SK-N-SH treated with all-trans-retinoic acid at 6 μM for 48 hours (cell line): Measurements from ENCODE around the gene SPDL1.

Source experiments
- ARNTL ChIP-seq: fragments of 450-650 bp; formaldehyde crosslinking; IDR thresholded peaks from 2 replicates; pipeline ENCODE4 v1.5.0; 2020; ENCODE audit warnings: low read depth, mild to moderate bottlenecking, moderate library complexity, borderline replicate concordance
- PPARA ChIP-seq: fragments of 250-450 bp; sonication (Bioruptor Pico); IDR thresholded peaks from 2 replicates; pipeline ENCODE4 v1.5.0; 2020; ENCODE audit warnings: mild to moderate bottlenecking, borderline replicate concordance
- ZFP3 ChIP-seq: fragments of 250-450 bp; sonication (Bioruptor Pico); IDR thresholded peaks from 2 replicates; pipeline ENCODE4 v1.5.0; 2020; ENCODE audit warnings: mild to moderate bottlenecking, moderate library complexity
- ZNF565 ChIP-seq: fragments of 450-650 bp; formaldehyde crosslinking; conservative IDR thresholded peaks from 2 replicates; pipeline ENCODE4 v1.5.0; 2020; ENCODE audit warnings: low read depth, mild to moderate bottlenecking, moderate library complexity
- TF ChIP-seq, protein P1 (sequence below): fragments of 250-450 bp; sonication (Bioruptor Pico); IDR thresholded peaks from 2 replicates; pipeline ENCODE4 v1.5.0; 2020; ENCODE audit warnings: mild to moderate bottlenecking, moderate library complexity
- TF ChIP-seq, protein P2 (sequence below): fragments of 250-450 bp; sonication (Bioruptor Pico); IDR thresholded peaks from 2 replicates; pipeline ENCODE4 v1.8.0; 2020; ENCODE audit warnings: mild to moderate bottlenecking, moderate library complexity, borderline replicate concordance

DNA sequence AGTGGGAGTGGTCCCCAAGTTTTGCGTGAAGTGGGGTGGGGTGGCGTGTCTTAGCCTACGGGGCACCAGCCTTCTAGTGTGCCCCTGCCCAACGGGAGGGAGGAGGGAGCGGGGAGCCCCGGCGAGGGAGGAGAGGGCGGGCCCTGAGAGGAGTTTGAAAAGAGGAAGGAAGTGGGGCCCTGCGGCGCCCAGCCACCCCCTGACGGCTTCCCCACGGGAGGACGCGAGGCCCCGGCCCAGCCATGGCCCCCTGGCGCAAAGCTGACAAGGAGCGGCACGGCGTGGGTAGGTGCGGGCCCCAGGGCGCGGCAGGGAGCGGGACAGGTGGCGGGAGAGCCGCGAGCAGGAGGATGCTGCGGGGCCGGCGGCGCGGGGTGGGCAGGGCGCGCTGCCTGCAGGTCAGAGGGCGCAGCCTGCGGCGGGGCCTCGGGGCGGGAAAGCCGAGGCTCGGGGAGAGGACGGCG is 53.5 kb downstream of the SPDL1 start, which contains the start of gene DOCK2:
- TF ChIP-seq ZNF565 (CRISPR knock-in tag) = no peak
- TF ChIP-seq, protein P1, sequence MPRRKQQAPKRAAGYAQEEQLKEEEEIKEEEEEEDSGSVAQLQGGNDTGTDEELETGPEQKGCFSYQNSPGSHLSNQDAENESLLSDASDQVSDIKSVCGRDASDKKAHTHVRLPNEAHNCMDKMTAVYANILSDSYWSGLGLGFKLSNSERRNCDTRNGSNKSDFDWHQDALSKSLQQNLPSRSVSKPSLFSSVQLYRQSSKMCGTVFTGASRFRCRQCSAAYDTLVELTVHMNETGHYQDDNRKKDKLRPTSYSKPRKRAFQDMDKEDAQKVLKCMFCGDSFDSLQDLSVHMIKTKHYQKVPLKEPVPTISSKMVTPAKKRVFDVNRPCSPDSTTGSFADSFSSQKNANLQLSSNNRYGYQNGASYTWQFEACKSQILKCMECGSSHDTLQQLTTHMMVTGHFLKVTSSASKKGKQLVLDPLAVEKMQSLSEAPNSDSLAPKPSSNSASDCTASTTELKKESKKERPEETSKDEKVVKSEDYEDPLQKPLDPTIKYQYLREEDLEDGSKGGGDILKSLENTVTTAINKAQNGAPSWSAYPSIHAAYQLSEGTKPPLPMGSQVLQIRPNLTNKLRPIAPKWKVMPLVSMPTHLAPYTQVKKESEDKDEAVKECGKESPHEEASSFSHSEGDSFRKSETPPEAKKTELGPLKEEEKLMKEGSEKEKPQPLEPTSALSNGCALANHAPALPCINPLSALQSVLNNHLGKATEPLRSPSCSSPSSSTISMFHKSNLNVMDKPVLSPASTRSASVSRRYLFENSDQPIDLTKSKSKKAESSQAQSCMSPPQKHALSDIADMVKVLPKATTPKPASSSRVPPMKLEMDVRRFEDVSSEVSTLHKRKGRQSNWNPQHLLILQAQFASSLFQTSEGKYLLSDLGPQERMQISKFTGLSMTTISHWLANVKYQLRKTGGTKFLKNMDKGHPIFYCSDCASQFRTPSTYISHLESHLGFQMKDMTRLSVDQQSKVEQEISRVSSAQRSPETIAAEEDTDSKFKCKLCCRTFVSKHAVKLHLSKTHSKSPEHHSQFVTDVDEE (CRISPR knock-in tag) = no peak
- no peak for TF ChIP-seq PPARA (CRISPR knock-in tag)
- no peak for TF ChIP-seq ZFP3 (CRISPR knock-in tag)
- TF ChIP-seq, protein P2, sequence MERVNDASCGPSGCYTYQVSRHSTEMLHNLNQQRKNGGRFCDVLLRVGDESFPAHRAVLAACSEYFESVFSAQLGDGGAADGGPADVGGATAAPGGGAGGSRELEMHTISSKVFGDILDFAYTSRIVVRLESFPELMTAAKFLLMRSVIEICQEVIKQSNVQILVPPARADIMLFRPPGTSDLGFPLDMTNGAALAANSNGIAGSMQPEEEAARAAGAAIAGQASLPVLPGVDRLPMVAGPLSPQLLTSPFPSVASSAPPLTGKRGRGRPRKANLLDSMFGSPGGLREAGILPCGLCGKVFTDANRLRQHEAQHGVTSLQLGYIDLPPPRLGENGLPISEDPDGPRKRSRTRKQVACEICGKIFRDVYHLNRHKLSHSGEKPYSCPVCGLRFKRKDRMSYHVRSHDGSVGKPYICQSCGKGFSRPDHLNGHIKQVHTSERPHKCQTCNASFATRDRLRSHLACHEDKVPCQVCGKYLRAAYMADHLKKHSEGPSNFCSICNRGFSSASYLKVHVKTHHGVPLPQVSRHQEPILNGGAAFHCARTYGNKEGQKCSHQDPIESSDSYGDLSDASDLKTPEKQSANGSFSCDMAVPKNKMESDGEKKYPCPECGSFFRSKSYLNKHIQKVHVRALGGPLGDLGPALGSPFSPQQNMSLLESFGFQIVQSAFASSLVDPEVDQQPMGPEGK (CRISPR knock-in tag) = no peak
- TF ChIP-seq ARNTL (CRISPR knock-in tag) = no peak
